ENCODE measurements around the gene PIK3R1.

DNA sequence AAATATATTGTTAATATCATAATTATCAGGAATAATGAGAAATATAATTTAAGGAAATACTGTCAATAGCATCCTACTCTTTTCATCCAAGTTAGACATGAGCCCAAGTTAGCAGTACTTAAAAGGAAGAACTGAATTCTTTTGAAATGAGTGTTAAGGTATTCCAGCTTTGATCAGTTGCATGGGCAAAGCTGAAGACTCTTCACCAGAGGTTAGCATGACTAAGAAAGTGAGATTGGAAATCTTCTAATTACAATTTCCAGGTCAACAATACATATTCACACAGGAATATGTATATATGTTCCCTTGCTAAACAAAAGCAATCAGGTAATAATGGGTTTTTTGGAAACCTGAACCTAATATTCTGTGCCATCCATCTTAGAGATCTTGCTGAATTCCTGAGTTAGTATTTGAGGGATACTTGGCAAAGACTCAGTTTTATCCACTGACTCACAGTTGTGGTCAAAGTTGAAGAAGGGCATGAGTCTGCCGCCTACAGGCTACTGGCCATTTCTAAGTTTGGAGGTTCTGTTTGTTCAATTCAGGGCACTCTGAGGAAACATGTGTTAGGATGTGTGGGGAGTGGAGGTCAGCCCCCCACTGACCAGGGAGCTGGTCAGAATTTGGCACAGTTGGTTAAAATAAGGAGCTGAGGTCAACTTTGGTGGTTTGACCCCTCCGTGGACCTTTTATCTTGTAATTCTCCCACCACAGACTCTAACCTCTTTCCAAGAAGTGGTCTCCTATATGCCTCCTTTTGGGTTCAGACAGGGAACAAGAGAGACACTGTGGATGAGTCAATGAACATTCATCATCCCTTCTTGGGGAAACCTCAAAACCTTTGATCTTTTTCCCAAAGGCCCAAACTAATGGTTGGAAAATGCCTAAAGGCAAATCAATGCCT lies 118.3 kb downstream of the PIK3R1 start:
- TF ChIP-seq, protein P1, sequence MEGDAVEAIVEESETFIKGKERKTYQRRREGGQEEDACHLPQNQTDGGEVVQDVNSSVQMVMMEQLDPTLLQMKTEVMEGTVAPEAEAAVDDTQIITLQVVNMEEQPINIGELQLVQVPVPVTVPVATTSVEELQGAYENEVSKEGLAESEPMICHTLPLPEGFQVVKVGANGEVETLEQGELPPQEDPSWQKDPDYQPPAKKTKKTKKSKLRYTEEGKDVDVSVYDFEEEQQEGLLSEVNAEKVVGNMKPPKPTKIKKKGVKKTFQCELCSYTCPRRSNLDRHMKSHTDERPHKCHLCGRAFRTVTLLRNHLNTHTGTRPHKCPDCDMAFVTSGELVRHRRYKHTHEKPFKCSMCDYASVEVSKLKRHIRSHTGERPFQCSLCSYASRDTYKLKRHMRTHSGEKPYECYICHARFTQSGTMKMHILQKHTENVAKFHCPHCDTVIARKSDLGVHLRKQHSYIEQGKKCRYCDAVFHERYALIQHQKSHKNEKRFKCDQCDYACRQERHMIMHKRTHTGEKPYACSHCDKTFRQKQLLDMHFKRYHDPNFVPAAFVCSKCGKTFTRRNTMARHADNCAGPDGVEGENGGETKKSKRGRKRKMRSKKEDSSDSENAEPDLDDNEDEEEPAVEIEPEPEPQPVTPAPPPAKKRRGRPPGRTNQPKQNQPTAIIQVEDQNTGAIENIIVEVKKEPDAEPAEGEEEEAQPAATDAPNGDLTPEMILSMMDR (IDR thresholded peaks at IDR 0.05) = no peak
- TF ChIP-seq POLR2A (IDR thresholded peaks at IDR 0.05) = no peak
